Muscle of leg (tissue), 11 donors: Measurements from ENCODE around the gene ARMC9. TPM values are rescaled to one million over a fixed set of nuclear protein-coding genes. Genes with fewer than 3 reads are reported as not detected.
A peak's percentile ranks its signal among the peaks of the same experiment; 100 is the strongest.
"Not testable (repeated sequence)": the region's sequence is repeated elsewhere in the genome, so short reads cannot be mapped to it uniquely, and the experiment has no call there.

Experiments
- DNase-seq: peaks from one replicate; pipeline ENCODE4 v3.0.0; 2013
- H3K27ac ChIP-seq: one replicate; pipeline ENCODE4 v1.5.1; 2013; ENCODE audit warnings: mild to moderate bottlenecking, low read length, control low read depth
- H3K27me3 ChIP-seq: one replicate; pipeline ENCODE4 v1.6.1; 2013; ENCODE audit warnings: low read length; ENCODE audit not compliant: control insufficient read depth, insufficient read depth
- H3K36me3 ChIP-seq: one replicate; pipeline ENCODE4 v1.6.1; 2013; ENCODE audit warnings: low read length; ENCODE audit not compliant: control insufficient read depth, insufficient read depth
- H3K4me1 ChIP-seq: one replicate; pipeline ENCODE4 v1.6.1; 2013; ENCODE audit warnings: low read length; ENCODE audit not compliant: control insufficient read depth, insufficient read depth
- H3K4me3 ChIP-seq: one replicate; pipeline ENCODE4 v1.5.1; 2013; ENCODE audit warnings: low read length, control low read depth
- H3K9me3 ChIP-seq: replicated peaks from 2 replicates; pipeline ENCODE4 v1.6.1; 2013; ENCODE audit warnings: low read depth, low read length; ENCODE audit not compliant: control insufficient read depth
- WGBS: methylation state at CpG from one replicate; pipeline ENCODE4 v1.1.5; 2013; ENCODE audit warnings: missing lambda C conversion rate; ENCODE audit not compliant: insufficient coverage; 5-methylcytosine and 5-hydroxymethylcytosine counted together
- polyA plus RNA-seq, 8 donors: library from polyadenylated mRNA; unstranded; fragments of 120-200 nt; gene quantifications; one replicate each; pipeline versions ENCODE4 v1.2.1 to v1.2.3, GENCODE V29; 2013; ENCODE audit warnings: inconsistent platforms in 1 of 8, low replicate concordance in 1 of 8; ENCODE audit not compliant: insufficient read length in 8 of 8, insufficient read depth in 1 of 8
- total RNA-seq: library from RNA; stranded (reverse); fragments of 120-200 nt; gene quantifications from one replicate; pipeline ENCODE4 v1.2.4, GENCODE V29; 2013

The ARMC9 gene
- total and polyA plus RNA-seq, 9 donors: 3.6 to 9.4 (median 5.3) TPM

GRCh38 chr2:231239751-231240150 is 41.3 kb downstream of the ARMC9 start:
- no peak overlapping the region for H3K4me3 ChIP-seq
- H3K36me3 ChIP-seq: peaks cover 2% of the 10 kb centered on the region
- WGBS: 65% methylated on average over 4 of the region's 10 CpGs
- no peak for DNase-seq
- H3K27me3 ChIP-seq: no peaks in the 10 kb centered on the region
- no peaks in the 10 kb centered on the region for H3K4me1 ChIP-seq
- H3K9me3 ChIP-seq: no peaks in the 10 kb centered on the region
- H3K27ac ChIP-seq: no peak overlapping the region

GRCh38 chr2:231241755-231242507 is 43.5 kb downstream of the ARMC9 start:
- Histone ChIP-seq H3K9me3 (no peaks in the 10 kb centered on the region), H3K4me3 (no peak overlapping the region), H3K27me3 (no peaks in the 10 kb centered on the region), H3K27ac (peak overlapping the region; percentile 57), H3K4me1 (no peaks in the 10 kb centered on the region), H3K36me3 (peaks cover 4% of the 10 kb centered on the region)
- DNase-seq: peak; percentile 90
- 26% methylated on average over 3 of the region's 7 CpGs for WGBS

GRCh38 chr2:231243866-231244265 is 45.4 kb downstream of the ARMC9 start:
- H3K9me3 ChIP-seq: no peaks in the 10 kb centered on the region
- no peak overlapping the region for H3K4me3 ChIP-seq
- no peaks in the 10 kb centered on the region for H3K27me3 ChIP-seq
- DNase-seq: no peak
- H3K36me3 ChIP-seq: peaks cover 4% of the 10 kb centered on the region
- H3K4me1 ChIP-seq: no peaks in the 10 kb centered on the region
- H3K27ac ChIP-seq: no peak overlapping the region
- 10% methylated on average over 2 of the region's 7 CpGs for WGBS

- Histone ChIP-seq H3K27me3 (no peaks in the 10 kb centered on the region), H3K36me3 (peaks cover 4% of the 10 kb centered on the region), H3K9me3 (no peaks in the 10 kb centered on the region), H3K27ac (no peak overlapping the region), H3K4me1 (no peaks in the 10 kb centered on the region), H3K4me3 (no peak overlapping the region)
- no peak for DNase-seq
- WGBS: 89% methylated on average over 11 of the region's 15 CpGs
Observed at GRCh38 chr2:231244382-231245248, 46.2 kb downstream of the ARMC9 start.

- Histone ChIP-seq H3K4me3 (no peak overlapping the region), H3K36me3 (peaks cover 4% of the 10 kb centered on the region), H3K27ac (no peak overlapping the region), H3K27me3 (no peaks in the 10 kb centered on the region), H3K4me1 (no peaks in the 10 kb centered on the region), H3K9me3 (no peaks in the 10 kb centered on the region)
- DNase-seq: no peak
- WGBS: 83% methylated on average over 4 of the region's 14 CpGs
Observed at GRCh38 chr2:231245249-231246094, 47.0 kb downstream of the ARMC9 start.

GRCh38 chr2:231246171-231246842 is 47.9 kb downstream of the ARMC9 start:
- 100% methylated on average over 1 of the region's 7 CpGs for WGBS
- no peaks in the 10 kb centered on the region for H3K4me1 ChIP-seq
- H3K27me3 ChIP-seq: no peaks in the 10 kb centered on the region
- no peak overlapping the region for H3K27ac ChIP-seq
- no peak for DNase-seq
- H3K4me3 ChIP-seq: no peak overlapping the region
- peaks cover 4% of the 10 kb centered on the region for H3K36me3 ChIP-seq
- no peaks in the 10 kb centered on the region for H3K9me3 ChIP-seq

GRCh38 chr2:231250146-231250545 is 51.7 kb downstream of the ARMC9 start:
- WGBS: 80% methylated on average over 3 of the region's 5 CpGs
- no peaks in the 10 kb centered on the region for H3K9me3 ChIP-seq
- H3K27ac ChIP-seq: no peak overlapping the region
- H3K4me1 ChIP-seq: no peaks in the 10 kb centered on the region
- peaks cover 4% of the 10 kb centered on the region for H3K36me3 ChIP-seq
- no peaks in the 10 kb centered on the region for H3K27me3 ChIP-seq
- H3K4me3 ChIP-seq: no peak overlapping the region
- DNase-seq: no peak

GRCh38 chr2:231250698-231251097 is 52.3 kb downstream of the ARMC9 start:
- Histone ChIP-seq H3K27me3 (no peaks in the 10 kb centered on the region), H3K4me1 (no peaks in the 10 kb centered on the region), H3K9me3 (no peaks in the 10 kb centered on the region), H3K4me3 (no peak overlapping the region), H3K36me3 (peaks cover 3% of the 10 kb centered on the region), H3K27ac (no peak overlapping the region)
- DNase-seq: no peak
- WGBS: 89% methylated on average over 3 of the region's 3 CpGs

- peak; percentile 52 for DNase-seq
- 83% methylated on average over 6 of the region's 6 CpGs for WGBS
- H3K27me3 ChIP-seq, H3K27ac ChIP-seq, H3K36me3 ChIP-seq, H3K9me3 ChIP-seq, H3K4me1 ChIP-seq, H3K4me3 ChIP-seq: not testable (repeated sequence)
Observed at GRCh38 chr2:231253292-231253691, 54.9 kb downstream of the ARMC9 start.
